Subcutaneous adipose tissue (tissue), 4 donors: ENCODE results near the gene APLP1. TPM values are rescaled to one million over a fixed set of nuclear protein-coding genes. Genes with fewer than 3 reads are reported as not detected.

Experiments
- CTCF ChIP-seq: fragments of 450-650 bp; IDR thresholded peaks from one replicate; pipeline ENCODE4 v1.5.1; 2016; ENCODE audit warnings: low read depth, mild to moderate bottlenecking, control low read depth, antibody characterized with exemption, moderate library complexity
- total RNA-seq, 4 donors: library from RNA; depleted of rRNA; stranded (reverse); fragments of >200 nt; gene quantifications; one replicate each; pipeline ENCODE4 v1.1.0, GENCODE V29; 2016

Gene APLP1
- total RNA-seq, 4 donors from 2014 or later = 1.2 to 1.3 TPM; not detected in 2

- no peak for TF ChIP-seq CTCF
These were observed 35.3 kb downstream of the APLP1 start for GRCh38 chr19:35903550-35904179.

GRCh38 chr19:35904311-35905068, 36.1 kb downstream of the APLP1 start:
- TF ChIP-seq CTCF = no peak

GRCh38 chr19:35905178-35905727, 36.9 kb downstream of the APLP1 start:
- no peak for TF ChIP-seq CTCF

- TF ChIP-seq CTCF = no peak
These were observed 39.0 kb downstream of the APLP1 start for GRCh38 chr19:35907377-35907745.

GRCh38 chr19:35908010-35908441, 39.7 kb downstream of the APLP1 start, which contains the start of gene TYROBP:
Gene TYROBP, minus strand, starts transcription at chr19:35908295. Its CDS starts 67 bp downstream, at chr19:35908228.
- TF ChIP-seq CTCF = no peak

GRCh38 chr19:35908973-35909683, 40.8 kb downstream of the APLP1 start:
- TF ChIP-seq CTCF = no peak

- no peak for TF ChIP-seq CTCF
These were observed 41.3 kb downstream of the APLP1 start for GRCh38 chr19:35909684-35910035.
